Kidney (tissue), 14 donors: ENCODE results near the gene AGRN. TPM values are rescaled to one million over a fixed set of nuclear protein-coding genes. Genes with fewer than 3 reads are reported as not detected.
"Not testable (repeated sequence)": the region's sequence is repeated elsewhere in the genome, so short reads cannot be mapped to it uniquely, and the experiment has no call there.

Source experiments
- DNase-seq, 5 donors: peaks; one replicate each; pipeline ENCODE4 v3.0.0-alpha.2; 2013 to 2020
- FAIRE-seq: peaks from 2 replicates; lab custom pipeline; 2012; peaks lifted over from hg19 to GRCh38; lab: Jason Lieb, UNC
- H3K27ac ChIP-seq, 2 donors: one replicate each; pipeline ENCODE4 v1.7.0; 2013; ENCODE audit warnings: low read depth in 2 of 2, low read length in 2 of 2, inconsistent platforms in 1 of 2
- H3K27me3 ChIP-seq: one replicate; pipeline ENCODE4 v1.7.1; 2013; ENCODE audit warnings: low read length, inconsistent platforms; ENCODE audit not compliant: control insufficient read depth, insufficient read depth
- H3K36me3 ChIP-seq, 3 donors: one replicate each; pipeline versions ENCODE4 v1.7.0 to v1.7.1; 2013; ENCODE audit warnings: low read length in 3 of 3, control low read depth in 1 of 3, inconsistent platforms in 1 of 3; ENCODE audit not compliant: insufficient read depth in 3 of 3, control insufficient read depth in 2 of 3
- H3K4me1 ChIP-seq, 3 donors: one replicate each; pipeline versions ENCODE4 v1.7.0 to v1.7.1; 2013; ENCODE audit warnings: low read length in 3 of 3, inconsistent platforms in 1 of 3, low read depth in 1 of 3; ENCODE audit not compliant: control insufficient read depth in 2 of 3, insufficient read depth in 2 of 3
- H3K4me3 ChIP-seq, 3 donors: one replicate each; pipeline versions ENCODE4 v1.7.0 to v1.8.1; 2013; ENCODE audit warnings: low read length in 3 of 3, control low read depth in 1 of 3, inconsistent platforms in 1 of 3
- H3K9ac ChIP-seq, 3 donors: one replicate each; pipeline versions ENCODE4 v1.7.0 to v1.7.1; 2013; ENCODE audit warnings: low read length in 3 of 3, control low read depth in 1 of 3, inconsistent platforms in 1 of 3
- H3K9me3 ChIP-seq, 3 donors: one replicate each; pipeline versions ENCODE4 v1.7.0 to v1.7.1; 2013; ENCODE audit warnings: low read length in 3 of 3, control low read depth in 1 of 3, inconsistent platforms in 1 of 3; ENCODE audit not compliant: control insufficient read depth in 2 of 3, insufficient read depth in 1 of 3
- CTCF ChIP-seq: IDR thresholded peaks from 3 replicates; pipeline ENCODE4 v1.5.1; 2012; ENCODE audit warnings: mild to moderate bottlenecking, moderate library complexity, borderline replicate concordance; ENCODE audit not compliant: insufficient read depth; ENCODE audit errors: extremely low read depth
- intact Hi-C: fragments of 100-400 bp; cut with DNase I; formaldehyde crosslinking; loops from one replicate; pipeline ENCODE4 v1.11.1; 2022
- polyA plus RNA-seq: library from polyadenylated mRNA; stranded (reverse); fragments of 350-450 nt; fragmentation: Illumina TruSeq; extraction: RNeasy Lipid Tissue Mini Kit (QIAGEN cat#74804); gene quantifications from one replicate; pipeline ENCODE4 v1.2.3, GENCODE V29; 2014; ENCODE audit warnings: low read depth, low replicate concordance; ENCODE audit not compliant: insufficient read depth
- total RNA-seq: library from RNA; stranded (reverse); fragmentation: NEBNext Ultra II Directional; extraction: Animal tissue kit (Norgen Biotek cat#: 25700); gene quantifications from one replicate; pipeline ENCODE4 v1.2.1, GENCODE V29; 2021
- donor health status: control.
- donor health status: control.
- donor health status: control.
- donor health status: control.
- donor health status: control.
- donor health status: DM: yes; HTN: yes; CAD: no.
- donor health status: Normal renal cell carcinoma (clear cell type).

AGRN gene
- total and polyA plus RNA-seq, 2 donors from 2014 or later: 78.5 to 261 TPM

GRCh38 chr1:1006305-1007159 lies 13.4 kb upstream of the AGRN start:
- no peaks in the 10 kb centered on the region for H3K27me3 ChIP-seq
- H3K27ac ChIP-seq: no peak overlapping the region
- H3K4me3 ChIP-seq: no peak overlapping the region
- no peak overlapping the region for H3K9ac ChIP-seq
- no peaks in the 10 kb centered on the region for H3K9me3 ChIP-seq
- peak in 2 of 5 donors; percentile 60 to 66 for DNase-seq
- no peak for TF ChIP-seq CTCF
- H3K4me1 ChIP-seq: peaks cover 0 to 14% (median 4%) of the 10 kb centered on the region in 3 donors
- intact Hi-C loops: no loop called here
- H3K36me3 ChIP-seq: no peaks in the 10 kb centered on the region
- FAIRE-seq: no peak

GRCh38 chr1:1010131-1010530 lies 9.8 kb upstream of the AGRN start:
- H3K4me3 ChIP-seq, FAIRE-seq, intact Hi-C loops, H3K27ac ChIP-seq, H3K9ac ChIP-seq, DNase-seq, H3K9me3 ChIP-seq, H3K27me3 ChIP-seq, H3K36me3 ChIP-seq: not testable (repeated sequence)
- H3K4me1 ChIP-seq: peaks cover 0 to 13% (median 4%) of the 10 kb centered on the region in 3 donors

GRCh38 chr1:1011396-1011949 lies 8.4 kb upstream of the AGRN start:
- H3K36me3 ChIP-seq: no peaks in the 10 kb centered on the region
- no peak overlapping the region for H3K4me3 ChIP-seq
- FAIRE-seq (no peak), DNase-seq (peak in 1 of 5 donors; percentile 6)
- H3K9ac ChIP-seq: no peak overlapping the region
- H3K27ac ChIP-seq: no peak overlapping the region
- no peaks in the 10 kb centered on the region for H3K27me3 ChIP-seq
- intact Hi-C loops: no loop called here
- no peaks in the 10 kb centered on the region for H3K9me3 ChIP-seq
- H3K4me1 ChIP-seq: peaks cover 0 to 6% (median 0%) of the 10 kb centered on the region in 3 donors
- TF ChIP-seq CTCF: no peak

- H3K36me3 ChIP-seq, intact Hi-C loops, H3K9me3 ChIP-seq, H3K27me3 ChIP-seq, H3K4me1 ChIP-seq, FAIRE-seq: not testable (repeated sequence)
- peak overlapping the region; percentile 66 to 98 (median 94) for H3K4me3 ChIP-seq
- peak overlapping the region; percentile 37 to 89 (median 76) for H3K9ac ChIP-seq
- peak overlapping the region; percentile 83 to 87 for H3K27ac ChIP-seq
- DNase-seq: peak in 2 of 5 donors; percentile 42 to 46
Observed at GRCh38 chr1:1012736-1013104, 7.2 kb upstream of the AGRN start.
